Right lobe of liver (tissue), 4 donors: ENCODE data around the gene KLHL17.

Experiments used
- POLR2A ChIP-seq: fragments of 450-650 bp; IDR thresholded peaks from one replicate; pipeline ENCODE4 v1.6.1; 2017; ENCODE audit warnings: antibody characterized with exemption, mild to moderate bottlenecking
- TF ChIP-seq, protein P1 (sequence below), 4 donors: fragments of 200-600 bp in 3 of 4; fragments of 450-650 bp in 1 of 4; IDR thresholded peaks; one replicate each; pipeline versions ENCODE4 v1.5.1 to v1.8.0; 2016 to 2022; ENCODE audit warnings: antibody characterized with exemption in 4 of 4, mild to moderate bottlenecking in 2 of 4
- donor health status: DM: no; HTN: no; CAD: no.
- donor health status: DM: no; HTN: no; CAD: no.
- donor health status: DM: no; HTN: yes; CAD: no.

DNA sequence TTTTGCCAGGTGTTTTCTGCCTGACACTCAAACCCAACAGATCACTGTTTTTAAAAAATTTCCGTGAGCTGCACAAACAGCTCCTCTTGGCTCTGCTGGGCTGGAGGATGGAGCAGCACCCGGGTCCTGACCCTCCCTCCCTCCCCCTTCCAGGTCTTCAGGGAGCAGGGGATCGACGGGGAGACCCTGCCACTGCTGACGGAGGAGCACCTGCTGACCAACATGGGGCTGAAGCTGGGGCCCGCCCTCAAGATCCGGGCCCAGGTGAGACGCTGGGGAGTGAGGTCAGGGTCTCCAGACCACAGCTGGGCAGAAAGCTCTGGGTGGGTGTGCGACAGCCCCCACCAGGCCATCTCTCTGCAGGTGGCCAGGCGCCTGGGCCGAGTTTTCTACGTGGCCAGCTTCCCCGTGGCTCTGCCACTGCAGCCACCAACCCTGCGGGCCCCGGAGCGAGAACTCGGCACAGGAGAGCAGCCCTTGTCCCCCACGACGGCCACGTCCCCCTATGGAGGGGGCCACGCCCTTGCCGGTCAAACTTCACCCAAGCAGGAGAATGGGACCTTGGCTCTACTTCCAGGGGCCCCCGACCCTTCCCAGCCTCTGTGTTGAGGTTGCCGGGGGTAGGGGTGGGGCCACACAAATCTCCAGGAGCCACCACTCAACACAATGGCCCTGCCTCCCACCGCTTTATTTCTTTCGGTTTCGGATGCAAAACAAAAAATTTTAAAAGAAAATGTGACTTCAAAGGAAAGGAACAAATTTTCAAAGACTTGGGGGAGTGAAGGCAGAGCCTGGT is 16.6 kb upstream of the KLHL17 start:
- TF ChIP-seq POLR2A, result no peak
- TF ChIP-seq, protein P1, sequence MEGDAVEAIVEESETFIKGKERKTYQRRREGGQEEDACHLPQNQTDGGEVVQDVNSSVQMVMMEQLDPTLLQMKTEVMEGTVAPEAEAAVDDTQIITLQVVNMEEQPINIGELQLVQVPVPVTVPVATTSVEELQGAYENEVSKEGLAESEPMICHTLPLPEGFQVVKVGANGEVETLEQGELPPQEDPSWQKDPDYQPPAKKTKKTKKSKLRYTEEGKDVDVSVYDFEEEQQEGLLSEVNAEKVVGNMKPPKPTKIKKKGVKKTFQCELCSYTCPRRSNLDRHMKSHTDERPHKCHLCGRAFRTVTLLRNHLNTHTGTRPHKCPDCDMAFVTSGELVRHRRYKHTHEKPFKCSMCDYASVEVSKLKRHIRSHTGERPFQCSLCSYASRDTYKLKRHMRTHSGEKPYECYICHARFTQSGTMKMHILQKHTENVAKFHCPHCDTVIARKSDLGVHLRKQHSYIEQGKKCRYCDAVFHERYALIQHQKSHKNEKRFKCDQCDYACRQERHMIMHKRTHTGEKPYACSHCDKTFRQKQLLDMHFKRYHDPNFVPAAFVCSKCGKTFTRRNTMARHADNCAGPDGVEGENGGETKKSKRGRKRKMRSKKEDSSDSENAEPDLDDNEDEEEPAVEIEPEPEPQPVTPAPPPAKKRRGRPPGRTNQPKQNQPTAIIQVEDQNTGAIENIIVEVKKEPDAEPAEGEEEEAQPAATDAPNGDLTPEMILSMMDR (IDR thresholded peaks at IDR 0.05), result no peak
